Activated T-cell treated with anti-CD3 and anti-CD28 coated beads, Interleukin-2, amount 50 U/mL, for 4 hours (primary cell): ENCODE data around the gene CD163. TPM values are rescaled to one million over a fixed set of nuclear protein-coding genes. Genes with fewer than 3 reads are reported as not detected.
"Not testable (repeated sequence)": the region's sequence is repeated elsewhere in the genome, so short reads cannot be mapped to it uniquely, and the experiment has no call there.

ENCODE experiments used
- ATAC-seq, 2 donors: fragments of 200-7000 bp; cut with Tn5 transposase; one replicate each; pipeline ENCODE4 v1.10.0; 2021
- DNase-seq: peaks from one replicate; pipeline ENCODE4 v3.0.0-alpha.2; 2020
- H3K27me3 Mint-ChIP-seq: one replicate; pipeline ENCODE4 v1.8.0; 2021; ENCODE audit warnings: low read depth, mixed read lengths
- H3K36me3 Mint-ChIP-seq: one replicate; pipeline ENCODE4 v1.8.0; 2022; ENCODE audit warnings: mixed read lengths; ENCODE audit not compliant: insufficient read depth
- H3K4me1 Mint-ChIP-seq: one replicate; pipeline ENCODE4 v1.8.0; 2021; ENCODE audit warnings: low read depth, mixed read lengths
- H3K4me3 Mint-ChIP-seq: one replicate; pipeline ENCODE4 v1.8.0; 2021; ENCODE audit warnings: mild to moderate bottlenecking, moderate library complexity, mixed read lengths
- H3K9me3 Mint-ChIP-seq: one replicate; pipeline ENCODE4 v1.8.0; 2021; ENCODE audit warnings: mixed read lengths
- total RNA-seq, 3 donors: library from RNA; stranded (reverse); gene quantifications; one replicate each; pipeline ENCODE4 v1.2.1, GENCODE V29; 2021

Gene CD163
- under 1 TPM; 0.61 to 0.81 (median 0.65) TPM for total RNA-seq

- no peaks in the 10 kb centered on the region for H3K36me3 Mint-ChIP-seq
- no peaks in the 10 kb centered on the region for H3K9me3 Mint-ChIP-seq
- no peak within 1 kb of the TSS for H3K4me3 Mint-ChIP-seq
- H3K4me1 Mint-ChIP-seq: no peaks in the 10 kb centered on the region
- peaks cover 21% of the 10 kb centered on the region for H3K27me3 Mint-ChIP-seq
- no peak for DNase-seq
- no peak for ATAC-seq
Observed at GRCh38 chr12:7503686-7504415, at the start of gene CD163. Gene CD163, minus strand, starts transcription at chr12:7503777. Its CDS starts 87 bp downstream, at chr12:7503690.

GRCh38 chr12:7542813-7543212 lies 39.2 kb upstream of the CD163 start:
- Mint-ChIP-seq H3K36me3 (no peaks in the 10 kb centered on the region), H3K27me3 (peaks cover 34% of the 10 kb centered on the region), H3K4me1 (no peaks in the 10 kb centered on the region), H3K9me3 (peaks cover 3% of the 10 kb centered on the region), H3K4me3 (no peak overlapping the region)
- ATAC-seq: no peak
- no peak for DNase-seq

GRCh38 chr12:7542046-7542445 lies 38.5 kb upstream of the CD163 start:
- H3K27me3 Mint-ChIP-seq: peaks cover 35% of the 10 kb centered on the region

GRCh38 chr12:7514416-7514815 lies 10.8 kb upstream of the CD163 start:
- DNase-seq (no peak), ATAC-seq (no peak)
- no peaks in the 10 kb centered on the region for H3K36me3 Mint-ChIP-seq
- H3K9me3 Mint-ChIP-seq: no peaks in the 10 kb centered on the region
- H3K4me3 Mint-ChIP-seq: no peak overlapping the region
- H3K4me1 Mint-ChIP-seq: no peaks in the 10 kb centered on the region
- peaks cover 12% of the 10 kb centered on the region for H3K27me3 Mint-ChIP-seq

More at GRCh38 chr12:7542046-7542445, 38.5 kb upstream of the CD163 start:
- Mint-ChIP-seq H3K4me1 (no peaks in the 10 kb centered on the region), H3K4me3 (no peak overlapping the region), H3K36me3 (no peaks in the 10 kb centered on the region), H3K9me3 (peaks cover 3% of the 10 kb centered on the region)
- ATAC-seq (no peak), DNase-seq (no peak)

GRCh38 chr12:7512553-7512952 lies 9.0 kb upstream of the CD163 start:
- no peaks in the 10 kb centered on the region for H3K4me1 Mint-ChIP-seq
- no peak for DNase-seq
- H3K27me3 Mint-ChIP-seq: peaks cover 18% of the 10 kb centered on the region
- H3K9me3 Mint-ChIP-seq: no peaks in the 10 kb centered on the region
- no peak for ATAC-seq
- no peak overlapping the region for H3K4me3 Mint-ChIP-seq
- no peaks in the 10 kb centered on the region for H3K36me3 Mint-ChIP-seq

GRCh38 chr12:7509793-7510470 lies 6.4 kb upstream of the CD163 start:
- not testable (repeated sequence) for ATAC-seq, H3K4me3 Mint-ChIP-seq, H3K9me3 Mint-ChIP-seq, DNase-seq, H3K4me1 Mint-ChIP-seq, H3K36me3 Mint-ChIP-seq
- peaks cover 21% of the 10 kb centered on the region for H3K27me3 Mint-ChIP-seq

- DNase-seq (no peak), ATAC-seq (no peak)
- H3K4me3 Mint-ChIP-seq: no peak overlapping the region
- no peaks in the 10 kb centered on the region for H3K36me3 Mint-ChIP-seq
- H3K9me3 Mint-ChIP-seq: no peaks in the 10 kb centered on the region
- no peaks in the 10 kb centered on the region for H3K4me1 Mint-ChIP-seq
- H3K27me3 Mint-ChIP-seq: peaks cover 27% of the 10 kb centered on the region
Observed at GRCh38 chr12:7502612-7503011, 965 bp downstream of the CD163 start.

- ATAC-seq (no peak), DNase-seq (no peak)
- H3K9me3 Mint-ChIP-seq: no peaks in the 10 kb centered on the region
- H3K36me3 Mint-ChIP-seq: no peaks in the 10 kb centered on the region
- H3K4me3 Mint-ChIP-seq: no peak overlapping the region
- H3K27me3 Mint-ChIP-seq: peaks cover 27% of the 10 kb centered on the region
- no peaks in the 10 kb centered on the region for H3K4me1 Mint-ChIP-seq
Observed at GRCh38 chr12:7501031-7501588, 2.5 kb downstream of the CD163 start.

GRCh38 chr12:7499636-7500035 lies 3.9 kb downstream of the CD163 start:
- ATAC-seq: no peak
- H3K4me1 Mint-ChIP-seq: no peaks in the 10 kb centered on the region
- peaks cover 36% of the 10 kb centered on the region for H3K27me3 Mint-ChIP-seq
- no peaks in the 10 kb centered on the region for H3K36me3 Mint-ChIP-seq
- DNase-seq: no peak
- H3K9me3 Mint-ChIP-seq: no peaks in the 10 kb centered on the region
- no peak overlapping the region for H3K4me3 Mint-ChIP-seq

- ATAC-seq (no peak), DNase-seq (no peak)
- Mint-ChIP-seq H3K4me3 (no peak overlapping the region), H3K4me1 (no peaks in the 10 kb centered on the region), H3K27me3 (peaks cover 36% of the 10 kb centered on the region), H3K36me3 (no peaks in the 10 kb centered on the region), H3K9me3 (no peaks in the 10 kb centered on the region)
Observed at GRCh38 chr12:7498809-7499208, 4.8 kb downstream of the CD163 start.

- Mint-ChIP-seq H3K4me1 (no peaks in the 10 kb centered on the region), H3K4me3 (no peak overlapping the region), H3K9me3 (no peaks in the 10 kb centered on the region), H3K36me3 (no peaks in the 10 kb centered on the region), H3K27me3 (peaks cover 35% of the 10 kb centered on the region)
- no peak for ATAC-seq
- DNase-seq: no peak
Observed at GRCh38 chr12:7497661-7498060, 5.9 kb downstream of the CD163 start.

GRCh38 chr12:7496451-7496850 lies 7.1 kb downstream of the CD163 start:
- Mint-ChIP-seq H3K27me3 (peaks cover 36% of the 10 kb centered on the region), H3K9me3 (no peaks in the 10 kb centered on the region), H3K4me1 (no peaks in the 10 kb centered on the region), H3K4me3 (no peak overlapping the region), H3K36me3 (no peaks in the 10 kb centered on the region)
- DNase-seq: no peak
- ATAC-seq: no peak

- no peak for ATAC-seq
- no peak for DNase-seq
- peaks cover 32% of the 10 kb centered on the region for H3K27me3 Mint-ChIP-seq
- H3K4me1 Mint-ChIP-seq: no peaks in the 10 kb centered on the region
- no peaks in the 10 kb centered on the region for H3K9me3 Mint-ChIP-seq
- no peaks in the 10 kb centered on the region for H3K36me3 Mint-ChIP-seq
- no peak overlapping the region for H3K4me3 Mint-ChIP-seq
Observed at GRCh38 chr12:7495136-7495535, 8.4 kb downstream of the CD163 start.

- no peak for DNase-seq
- ATAC-seq: no peak
- Mint-ChIP-seq H3K27me3 (peaks cover 27% of the 10 kb centered on the region), H3K4me3 (no peak overlapping the region), H3K36me3 (no peaks in the 10 kb centered on the region), H3K9me3 (no peaks in the 10 kb centered on the region), H3K4me1 (no peaks in the 10 kb centered on the region)
Observed at GRCh38 chr12:7493006-7493405, 10.6 kb downstream of the CD163 start.

GRCh38 chr12:7486512-7486911 lies 17.1 kb downstream of the CD163 start:
- Mint-ChIP-seq H3K36me3 (no peaks in the 10 kb centered on the region), H3K9me3 (no peaks in the 10 kb centered on the region), H3K4me1 (no peaks in the 10 kb centered on the region), H3K4me3 (no peak overlapping the region), H3K27me3 (peaks cover 4% of the 10 kb centered on the region)
- DNase-seq (no peak), ATAC-seq (no peak)
